ENCODE results near the gene CFAP299. TPM values are rescaled to one million over a fixed set of nuclear protein-coding genes. Genes with fewer than 3 reads are reported as not detected.
"Not testable (repeated sequence)": the region's sequence is repeated elsewhere in the genome, so short reads cannot be mapped to it uniquely, and the experiment has no call there.

The CFAP299 gene
- total and polyA plus RNA-seq, 2 donors (not counting 1 experiment from before 2014, with no cell fraction given): not detected

DNA sequence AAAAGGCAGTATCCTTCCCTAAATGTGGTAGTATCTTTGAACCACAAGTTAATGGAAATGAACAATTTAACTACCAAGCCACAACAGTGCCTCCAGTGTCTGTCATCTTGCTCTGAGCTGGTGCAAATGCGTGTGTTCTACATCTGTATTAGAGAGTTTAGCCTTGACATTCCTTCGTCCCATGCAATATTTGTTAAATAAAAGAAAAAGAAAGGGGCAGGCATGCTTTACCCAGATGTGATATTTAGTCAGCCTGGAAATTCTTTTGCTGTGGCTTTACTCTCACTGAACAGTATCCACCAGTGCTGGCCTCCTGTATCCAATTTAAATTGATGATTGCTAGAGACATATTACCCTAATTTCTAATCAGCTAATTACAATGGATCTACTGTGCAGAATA lies 310.5 kb downstream of the CFAP299 start:
- no peaks in the 10 kb centered on the region for H4K20me1 ChIP-seq (ENCODE audit: control insufficient read depth, insufficient read depth, low read length, poor library complexity, severe bottlenecking)
- H3K27ac ChIP-seq (ENCODE audit: low read length in 2 of 2): no peak overlapping the region
- no peak overlapping the region for H3K4me2 ChIP-seq (replicated peaks; ENCODE audit: low read depth, low read length, poor library complexity, severe bottlenecking)
- H3K4me3 ChIP-seq (ENCODE audit: control extremely low read depth in 1 of 5, extremely low read depth in 1 of 5, insufficient read depth in 1 of 5, low read depth in 2 of 5, low read length in 4 of 5): no peak overlapping the region
- ChIA-PET CTCF (no interaction called here), POLR2A (no interaction called here)
- intact Hi-C loops (cut with micrococcal nuclease): no loop called here
- H3K36me3 ChIP-seq (replicated peaks in 1 of 2; ENCODE audit: control extremely low read depth in 1 of 2, control insufficient read depth in 1 of 2, extremely low read depth in 1 of 2, insufficient read depth in 2 of 2, low read length in 1 of 2): no peaks in the 10 kb centered on the region
- H3K9me3 Mint-ChIP-seq (ENCODE audit: insufficient read depth): no peaks in the 10 kb centered on the region
- TF ChIP-seq EZH2 (IDR thresholded peaks at IDR 0.05; ENCODE audit: borderline replicate concordance, insufficient read depth, low read depth, low read length, poor library complexity, severe bottlenecking): no peak
- no CpG with 5 or more reads among the region's 2 CpGs for WGBS (ENCODE audit: insufficient coverage)
- no peaks in the 10 kb centered on the region for H3K27me3 Mint-ChIP-seq
- no peak overlapping the region for H3K27ac Mint-ChIP-seq
- H3K9ac ChIP-seq (ENCODE audit: low read length): no peak overlapping the region
- H3K4me1 Mint-ChIP-seq: no peaks in the 10 kb centered on the region
- H3K79me2 ChIP-seq (ENCODE audit: control insufficient read depth, insufficient read depth, low read length): no peaks in the 10 kb centered on the region
- ATAC-seq (ENCODE audit: low read depth): no peak
- no peak overlapping the region for H2AFZ ChIP-seq (ENCODE audit: insufficient read depth, low read depth, low read length, poor library complexity, severe bottlenecking)
- no peaks in the 10 kb centered on the region for H3K27me3 ChIP-seq (replicated peaks in 1 of 4; ENCODE audit: control extremely low read depth in 1 of 4, control insufficient read depth in 3 of 4, insufficient read depth in 4 of 4, low read length in 3 of 4)
- H3K4me1 ChIP-seq (ENCODE audit: control insufficient read depth in 2 of 2, insufficient read depth in 2 of 2, low read length in 2 of 2): no peaks in the 10 kb centered on the region
- H3K4me3 Mint-ChIP-seq: no peak overlapping the region
- no peak for DNase-seq
- H3K9me3 ChIP-seq (ENCODE audit: control extremely low read depth in 1 of 3, control insufficient read depth in 2 of 3, insufficient read depth in 1 of 3, low read length in 2 of 3): peaks cover 0 to 1% (median 0%) of the 10 kb centered on the region in 3 donors

DNA sequence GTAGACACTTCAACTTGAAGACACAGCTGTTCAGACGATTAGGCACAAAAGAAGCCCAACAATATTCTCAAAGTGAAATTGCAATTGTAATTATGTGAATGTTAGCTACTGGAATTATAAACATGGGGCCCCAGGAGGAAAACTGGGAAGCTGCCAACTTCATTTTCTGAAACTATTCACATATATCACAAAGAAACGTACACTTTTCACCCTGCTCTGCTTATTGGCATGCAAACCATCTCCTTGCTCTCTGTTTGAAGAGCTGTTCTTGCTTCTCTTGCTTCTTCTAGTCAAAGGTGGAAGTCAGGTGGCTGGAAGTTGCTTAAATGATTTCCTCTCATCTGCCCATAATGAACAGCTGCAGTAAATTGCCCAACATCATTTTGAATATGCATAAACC lies 320.1 kb downstream of the CFAP299 start:
- POLR2A ChIA-PET: no interaction called here
- no peaks in the 10 kb centered on the region for H3K79me2 ChIP-seq (ENCODE audit: control insufficient read depth, insufficient read depth, low read length)
- H3K4me1 ChIP-seq (ENCODE audit: control insufficient read depth in 2 of 2, insufficient read depth in 2 of 2, low read length in 2 of 2): no peaks in the 10 kb centered on the region
- Mint-ChIP-seq H3K27ac (no peak overlapping the region), H3K9me3 (ENCODE audit: insufficient read depth) (no peaks in the 10 kb centered on the region), H3K4me3 (no peak overlapping the region), H3K4me1 (no peaks in the 10 kb centered on the region), H3K27me3 (peaks cover 4% of the 10 kb centered on the region)
- H3K4me3 ChIP-seq (ENCODE audit: control extremely low read depth in 1 of 5, extremely low read depth in 1 of 5, insufficient read depth in 1 of 5, low read depth in 2 of 5, low read length in 4 of 5): no peak overlapping the region
- no peaks in the 10 kb centered on the region for H3K27me3 ChIP-seq (replicated peaks in 1 of 4; ENCODE audit: control extremely low read depth in 1 of 4, control insufficient read depth in 3 of 4, insufficient read depth in 4 of 4, low read length in 3 of 4)
- no peak overlapping the region for H2AFZ ChIP-seq (ENCODE audit: insufficient read depth, low read depth, low read length, poor library complexity, severe bottlenecking)
- ATAC-seq (ENCODE audit: low read depth) (no peak), DNase-seq (no peak)
- H3K27ac ChIP-seq (ENCODE audit: low read length in 2 of 2): no peak overlapping the region
- H3K9me3 ChIP-seq (ENCODE audit: control extremely low read depth in 1 of 3, control insufficient read depth in 2 of 3, insufficient read depth in 1 of 3, low read length in 2 of 3): no peaks in the 10 kb centered on the region
- CTCF ChIA-PET: no interaction called here
- H3K9ac ChIP-seq (ENCODE audit: low read length): no peak overlapping the region
- no peak for TF ChIP-seq EZH2 (IDR thresholded peaks at IDR 0.05; ENCODE audit: borderline replicate concordance, insufficient read depth, low read depth, low read length, poor library complexity, severe bottlenecking)
- TF ChIP-seq, protein P1, sequence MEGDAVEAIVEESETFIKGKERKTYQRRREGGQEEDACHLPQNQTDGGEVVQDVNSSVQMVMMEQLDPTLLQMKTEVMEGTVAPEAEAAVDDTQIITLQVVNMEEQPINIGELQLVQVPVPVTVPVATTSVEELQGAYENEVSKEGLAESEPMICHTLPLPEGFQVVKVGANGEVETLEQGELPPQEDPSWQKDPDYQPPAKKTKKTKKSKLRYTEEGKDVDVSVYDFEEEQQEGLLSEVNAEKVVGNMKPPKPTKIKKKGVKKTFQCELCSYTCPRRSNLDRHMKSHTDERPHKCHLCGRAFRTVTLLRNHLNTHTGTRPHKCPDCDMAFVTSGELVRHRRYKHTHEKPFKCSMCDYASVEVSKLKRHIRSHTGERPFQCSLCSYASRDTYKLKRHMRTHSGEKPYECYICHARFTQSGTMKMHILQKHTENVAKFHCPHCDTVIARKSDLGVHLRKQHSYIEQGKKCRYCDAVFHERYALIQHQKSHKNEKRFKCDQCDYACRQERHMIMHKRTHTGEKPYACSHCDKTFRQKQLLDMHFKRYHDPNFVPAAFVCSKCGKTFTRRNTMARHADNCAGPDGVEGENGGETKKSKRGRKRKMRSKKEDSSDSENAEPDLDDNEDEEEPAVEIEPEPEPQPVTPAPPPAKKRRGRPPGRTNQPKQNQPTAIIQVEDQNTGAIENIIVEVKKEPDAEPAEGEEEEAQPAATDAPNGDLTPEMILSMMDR (IDR thresholded peaks at IDR 0.05): no peak
- intact Hi-C loops (cut with micrococcal nuclease): no loop called here
- no peak overlapping the region for H3K4me2 ChIP-seq (replicated peaks; ENCODE audit: low read depth, low read length, poor library complexity, severe bottlenecking)
- no CpG with 5 or more reads among the region's 2 CpGs for WGBS (ENCODE audit: insufficient coverage)
- H3K36me3 ChIP-seq (replicated peaks in 1 of 2; ENCODE audit: control extremely low read depth in 1 of 2, control insufficient read depth in 1 of 2, extremely low read depth in 1 of 2, insufficient read depth in 2 of 2, low read length in 1 of 2): no peaks in the 10 kb centered on the region
- H4K20me1 ChIP-seq (ENCODE audit: control insufficient read depth, insufficient read depth, low read length, poor library complexity, severe bottlenecking): no peaks in the 10 kb centered on the region

DNA sequence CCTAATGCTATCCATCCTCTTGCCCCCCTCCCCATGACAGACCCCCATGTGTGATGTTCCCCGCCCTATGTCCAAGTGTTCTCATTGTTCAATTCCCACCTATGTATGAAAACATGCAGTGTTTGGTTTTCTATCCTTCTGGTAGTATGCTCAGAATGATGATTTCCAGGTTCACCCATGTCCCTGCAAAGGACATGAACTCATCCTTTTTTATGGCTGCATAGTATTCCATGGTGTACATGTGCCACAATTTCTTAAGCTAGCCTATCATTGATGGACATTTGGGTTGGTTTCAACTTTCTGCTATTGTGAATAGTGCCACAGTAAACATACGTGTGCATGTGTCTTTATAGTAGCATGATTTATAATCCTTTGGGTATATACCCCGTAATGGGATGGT lies 334.6 kb downstream of the CFAP299 start:
- H3K4me2 ChIP-seq (replicated peaks; ENCODE audit: low read depth, low read length, poor library complexity, severe bottlenecking); H3K4me3 ChIP-seq (ENCODE audit: control extremely low read depth in 1 of 5, extremely low read depth in 1 of 5, insufficient read depth in 1 of 5, low read depth in 2 of 5, low read length in 4 of 5); H3K27me3 ChIP-seq (replicated peaks in 1 of 4; ENCODE audit: control extremely low read depth in 1 of 4, control insufficient read depth in 3 of 4, insufficient read depth in 4 of 4, low read length in 3 of 4); H3K27me3 Mint-ChIP-seq; H2AFZ ChIP-seq (ENCODE audit: insufficient read depth, low read depth, low read length, poor library complexity, severe bottlenecking); H3K9me3 ChIP-seq (ENCODE audit: control extremely low read depth in 1 of 3, control insufficient read depth in 2 of 3, insufficient read depth in 1 of 3, low read length in 2 of 3); intact Hi-C loops (cut with micrococcal nuclease); H3K79me2 ChIP-seq (ENCODE audit: control insufficient read depth, insufficient read depth, low read length); H3K9me3 Mint-ChIP-seq (ENCODE audit: insufficient read depth); H3K9ac ChIP-seq (ENCODE audit: low read length); H3K4me1 Mint-ChIP-seq; H4K20me1 ChIP-seq (ENCODE audit: control insufficient read depth, insufficient read depth, low read length, poor library complexity, severe bottlenecking); H3K4me1 ChIP-seq (ENCODE audit: control insufficient read depth in 2 of 2, insufficient read depth in 2 of 2, low read length in 2 of 2); H3K27ac Mint-ChIP-seq; DNase-seq; CTCF ChIA-PET; H3K36me3 ChIP-seq (replicated peaks in 1 of 2; ENCODE audit: control extremely low read depth in 1 of 2, control insufficient read depth in 1 of 2, extremely low read depth in 1 of 2, insufficient read depth in 2 of 2, low read length in 1 of 2); POLR2A ChIA-PET; ATAC-seq (ENCODE audit: low read depth); H3K27ac ChIP-seq (ENCODE audit: low read length in 2 of 2); H3K4me3 Mint-ChIP-seq: not testable (repeated sequence)
- no CpG with 5 or more reads among the region's 3 CpGs for WGBS (ENCODE audit: insufficient coverage)
